ACHN (cell line): Measurements from ENCODE around the gene EVC2.

Source experiments
- DNase-seq: peaks from one replicate; pipeline ENCODE4 v3.0.0-alpha.2; 2015
- in situ Hi-C: cut with HindIII; loops from 2 replicates; pipeline ENCODE4 v1.10.0; 2017; ENCODE audit warnings: low sequenced_read_pairs, low pct_ligation_motif_present, low pct_unique_long_range_greater_than_20kb

EVC2 gene

GRCh38 chr4:5553801-5554200 is 154.6 kb downstream of the EVC2 start:
- in situ Hi-C loops: no loop called here
- no peak for DNase-seq

- no peak for DNase-seq
- in situ Hi-C loops: no loop called here
These were observed 155.9 kb downstream of the EVC2 start for GRCh38 chr4:5552451-5552850.

- DNase-seq: no peak
- in situ Hi-C loops: no loop called here
These were observed 160.6 kb downstream of the EVC2 start for GRCh38 chr4:5547651-5548249.

GRCh38 chr4:5545271-5545670 is 163.1 kb downstream of the EVC2 start:
- in situ Hi-C loops: no loop called here
- no peak for DNase-seq

- DNase-seq: no peak
- in situ Hi-C loops: no loop called here
These were observed 163.6 kb downstream of the EVC2 start for GRCh38 chr4:5544762-5545161.

- in situ Hi-C loops: no loop called here
- DNase-seq: no peak
These were observed 164.7 kb downstream of the EVC2 start for GRCh38 chr4:5543681-5544080.

GRCh38 chr4:5541169-5541568 is 167.2 kb downstream of the EVC2 start:
- in situ Hi-C loops: no loop called here

GRCh38 chr4:5539584-5539983 is 168.8 kb downstream of the EVC2 start:
- in situ Hi-C loops: no loop called here
- DNase-seq: no peak

More at GRCh38 chr4:5541169-5541568, 167.2 kb downstream of the EVC2 start:
- DNase-seq: no peak

GRCh38 chr4:5532100-5532499 is 176.3 kb downstream of the EVC2 start:
- DNase-seq: no peak
- in situ Hi-C loops: no loop called here

GRCh38 chr4:5528031-5528436 is 180.3 kb downstream of the EVC2 start:
- no peak for DNase-seq
- in situ Hi-C loops: no loop called here

GRCh38 chr4:5527211-5527610 is 181.1 kb downstream of the EVC2 start:
- DNase-seq: no peak
- in situ Hi-C loops: no loop called here

- no peak for DNase-seq
- in situ Hi-C loops: no loop called here
These were observed 182.1 kb downstream of the EVC2 start for GRCh38 chr4:5526080-5526846.

- in situ Hi-C loops: no loop called here
These were observed 183.7 kb downstream of the EVC2 start for GRCh38 chr4:5524446-5525299.

GRCh38 chr4:5517372-5517771 is 191.0 kb downstream of the EVC2 start:
- no peak for DNase-seq
- in situ Hi-C loops: no loop called here

More at GRCh38 chr4:5524446-5525299, 183.7 kb downstream of the EVC2 start:
- no peak for DNase-seq

- in situ Hi-C loops: no loop called here
These were observed 192.7 kb downstream of the EVC2 start for GRCh38 chr4:5515646-5516045.

More at GRCh38 chr4:5515646-5516045, 192.7 kb downstream of the EVC2 start:
- no peak for DNase-seq
